Measurements from ENCODE around the gene PLA2G4B.

DNA sequence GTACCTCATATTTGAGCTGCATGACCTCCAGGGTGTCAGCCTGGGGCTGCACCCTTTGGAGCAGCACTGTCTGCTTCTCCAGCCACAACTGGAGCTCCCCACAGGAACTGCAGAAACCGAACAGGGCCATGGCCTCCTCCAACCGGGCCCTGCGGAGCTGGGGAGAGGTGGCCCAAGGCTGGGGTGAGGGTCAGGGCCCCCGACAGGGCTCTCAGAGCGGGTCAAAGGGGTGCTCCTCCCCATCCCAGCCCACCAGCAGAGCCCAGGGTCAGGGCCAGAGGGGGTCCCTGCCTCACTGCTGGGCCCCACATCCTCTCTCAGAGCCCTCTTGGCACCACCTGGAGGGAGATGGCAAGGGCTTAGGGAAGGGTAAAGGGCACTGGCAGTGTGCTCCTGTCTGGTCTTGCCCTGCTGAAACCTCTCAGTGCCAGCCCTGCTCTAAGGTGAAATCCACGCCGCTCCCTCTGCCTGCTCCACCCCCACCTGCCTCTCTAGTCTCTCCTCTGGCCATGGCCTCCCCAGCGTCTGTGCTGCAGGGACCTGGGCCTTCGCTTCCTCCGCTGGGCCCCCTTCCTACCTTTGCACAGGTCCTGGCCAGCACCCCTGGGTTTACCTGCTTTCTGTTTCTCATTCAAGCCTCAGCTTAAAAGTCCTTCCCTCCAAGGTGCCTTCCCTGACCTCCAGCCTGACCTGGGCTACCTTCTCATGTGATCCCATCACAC lies 41.7 kb downstream of the PLA2G4B start:
- TF ChIP-seq, protein P1, sequence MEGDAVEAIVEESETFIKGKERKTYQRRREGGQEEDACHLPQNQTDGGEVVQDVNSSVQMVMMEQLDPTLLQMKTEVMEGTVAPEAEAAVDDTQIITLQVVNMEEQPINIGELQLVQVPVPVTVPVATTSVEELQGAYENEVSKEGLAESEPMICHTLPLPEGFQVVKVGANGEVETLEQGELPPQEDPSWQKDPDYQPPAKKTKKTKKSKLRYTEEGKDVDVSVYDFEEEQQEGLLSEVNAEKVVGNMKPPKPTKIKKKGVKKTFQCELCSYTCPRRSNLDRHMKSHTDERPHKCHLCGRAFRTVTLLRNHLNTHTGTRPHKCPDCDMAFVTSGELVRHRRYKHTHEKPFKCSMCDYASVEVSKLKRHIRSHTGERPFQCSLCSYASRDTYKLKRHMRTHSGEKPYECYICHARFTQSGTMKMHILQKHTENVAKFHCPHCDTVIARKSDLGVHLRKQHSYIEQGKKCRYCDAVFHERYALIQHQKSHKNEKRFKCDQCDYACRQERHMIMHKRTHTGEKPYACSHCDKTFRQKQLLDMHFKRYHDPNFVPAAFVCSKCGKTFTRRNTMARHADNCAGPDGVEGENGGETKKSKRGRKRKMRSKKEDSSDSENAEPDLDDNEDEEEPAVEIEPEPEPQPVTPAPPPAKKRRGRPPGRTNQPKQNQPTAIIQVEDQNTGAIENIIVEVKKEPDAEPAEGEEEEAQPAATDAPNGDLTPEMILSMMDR (IDR thresholded peaks at IDR 0.05; ENCODE audit: low read depth, low read length), result no peak
- no peak for TF ChIP-seq EZH2phosphoT487 (IDR thresholded peaks at IDR 0.05; ENCODE audit: low read depth)
